Heart left ventricle (tissue), 13 donors: Measurements from ENCODE around the gene B4GALNT2.

ENCODE experiments used
- POLR2A ChIP-seq, 2 donors: fragments of 450-650 bp; IDR thresholded peaks; one replicate each; pipeline ENCODE4 v1.6.1; 2017; ENCODE audit warnings: antibody characterized with exemption in 2 of 2, mild to moderate bottlenecking in 2 of 2, moderate library complexity in 2 of 2
- TF ChIP-seq, protein P1 (sequence below), 12 donors: fragments of 200-600 bp; sonication (generic) in 4 of 12; IDR thresholded peaks; one replicate each; pipeline versions ENCODE4 v1.5.0 to v1.8.0; 2018 to 2022; ENCODE audit warnings: antibody characterized with exemption in 12 of 12, mild to moderate bottlenecking in 5 of 12
- donor health status: ischemic (EF 13 %, LVEDD 7.1; RV severe dilation, severe dysfunction).
- donor health status: DM: no; HTN: yes; CAD: no.
- donor health status: DM: no; HTN: no; CAD: no.
- donor health status: ischemic (EF 25% LVEDD 6.9; RV normal size, moderate dysfunction).
- donor health status: ischemic (EF 25% LVEDD 5.7; RV mildly dilated, moderate dysfunction).
- donor health status: ischemic (EF 35%, LVEDD 5.7; RV mildly dilated, moderate dysfunction).
- donor health status: nonischemic (EF 11% LVEDD 7.7; RV severe dilation, severe dysfunction).
- donor health status: DM: yes; HTN: yes; CAD: no.
- donor health status: PGD.
- donor health status: ischemic (EF 29% LVEDD 5.4; RV normal size, mild dysfunction).
- donor health status: nonischemic (EF 23%, LVEDD 6.1; RV moderate dilation, normal function).

DNA sequence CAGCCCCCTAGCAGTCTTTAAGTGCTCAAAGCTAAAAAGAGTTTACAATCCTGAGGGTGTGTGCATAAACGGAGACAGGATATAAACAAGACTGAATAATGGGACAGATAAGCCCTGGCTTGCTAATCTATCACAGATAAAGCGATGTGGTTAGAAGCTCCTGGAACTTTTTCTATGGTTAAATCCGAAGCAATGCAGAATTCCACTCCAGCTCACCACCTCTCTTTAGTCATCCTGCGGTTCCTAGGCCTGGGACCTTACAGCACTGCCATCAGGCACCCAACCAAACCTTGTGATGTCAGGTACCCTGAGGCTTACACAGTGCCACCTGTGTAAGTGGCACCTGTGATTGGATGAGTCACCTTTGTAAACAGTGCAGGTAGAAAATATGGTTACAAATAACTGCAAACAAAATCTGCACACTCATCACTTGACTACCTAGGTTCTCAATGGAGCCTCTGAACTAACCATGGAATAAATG lies 31.5 kb upstream of the B4GALNT2 start:
- TF ChIP-seq, protein P1, sequence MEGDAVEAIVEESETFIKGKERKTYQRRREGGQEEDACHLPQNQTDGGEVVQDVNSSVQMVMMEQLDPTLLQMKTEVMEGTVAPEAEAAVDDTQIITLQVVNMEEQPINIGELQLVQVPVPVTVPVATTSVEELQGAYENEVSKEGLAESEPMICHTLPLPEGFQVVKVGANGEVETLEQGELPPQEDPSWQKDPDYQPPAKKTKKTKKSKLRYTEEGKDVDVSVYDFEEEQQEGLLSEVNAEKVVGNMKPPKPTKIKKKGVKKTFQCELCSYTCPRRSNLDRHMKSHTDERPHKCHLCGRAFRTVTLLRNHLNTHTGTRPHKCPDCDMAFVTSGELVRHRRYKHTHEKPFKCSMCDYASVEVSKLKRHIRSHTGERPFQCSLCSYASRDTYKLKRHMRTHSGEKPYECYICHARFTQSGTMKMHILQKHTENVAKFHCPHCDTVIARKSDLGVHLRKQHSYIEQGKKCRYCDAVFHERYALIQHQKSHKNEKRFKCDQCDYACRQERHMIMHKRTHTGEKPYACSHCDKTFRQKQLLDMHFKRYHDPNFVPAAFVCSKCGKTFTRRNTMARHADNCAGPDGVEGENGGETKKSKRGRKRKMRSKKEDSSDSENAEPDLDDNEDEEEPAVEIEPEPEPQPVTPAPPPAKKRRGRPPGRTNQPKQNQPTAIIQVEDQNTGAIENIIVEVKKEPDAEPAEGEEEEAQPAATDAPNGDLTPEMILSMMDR (IDR thresholded peaks at IDR 0.05), result no peak
- no peak for TF ChIP-seq POLR2A (IDR thresholded peaks at IDR 0.05)
